CD8-positive, alpha-beta memory T cell (primary cell): Measurements from ENCODE around the gene TIPRL. TPM values are rescaled to one million over a fixed set of nuclear protein-coding genes. Genes with fewer than 3 reads are reported as not detected.
"Not testable (repeated sequence)": the region's sequence is repeated elsewhere in the genome, so short reads cannot be mapped to it uniquely, and the experiment has no call there.

Experiments
- CTCF ChIA-PET: fragments of 350-600 bp; sonication (Branson Sonifier 250); formaldehyde crosslinking; loops from one replicate; lab custom pipeline; 2021; ENCODE audit warnings: antibody characterized with exemption; lab: Charles Lee
- POLR2A ChIA-PET: fragments of 350-600 bp; sonication (Branson Sonifier 250); formaldehyde crosslinking; loops from one replicate; lab custom pipeline; 2021; ENCODE audit warnings: antibody characterized with exemption; lab: Charles Lee
- DNase-seq, 5 donors: peaks; one replicate each; pipeline versions ENCODE4 v3.0.0 to v3.0.0-alpha.2; 2020 to 2022; ENCODE audit warnings: mixed read lengths in 1 of 5
- H3K27ac ChIP-seq: one replicate; pipeline ENCODE4 v1.7.0; 2013; ENCODE audit warnings: low read depth, mild to moderate bottlenecking, low read length, moderate library complexity
- H3K27me3 ChIP-seq: 2 replicates; pipeline ENCODE4 v1.7.0; 2013; ENCODE audit warnings: low read length, mild to moderate bottlenecking; ENCODE audit not compliant: insufficient read depth, poor library complexity, severe bottlenecking
- H3K36me3 ChIP-seq: 2 replicates; pipeline ENCODE4 v1.7.0; 2013; ENCODE audit warnings: mild to moderate bottlenecking, low read length, moderate library complexity; ENCODE audit not compliant: insufficient read depth
- H3K4me1 ChIP-seq: 2 replicates; pipeline ENCODE4 v1.7.0; 2013; ENCODE audit warnings: mild to moderate bottlenecking, low read length, moderate library complexity; ENCODE audit not compliant: insufficient read depth
- H3K4me3 ChIP-seq: 2 replicates; pipeline ENCODE4 v1.7.0; 2013; ENCODE audit warnings: mild to moderate bottlenecking, low read length
- H3K9me3 ChIP-seq: 2 replicates; pipeline ENCODE4 v1.7.0; 2013; ENCODE audit warnings: mild to moderate bottlenecking, low read length
- H3K27ac Mint-ChIP-seq, 8 donors: one replicate each; pipeline ENCODE4 v1.8.0; 2020 to 2021; ENCODE audit warnings: mixed read lengths in 8 of 8, mild to moderate bottlenecking in 6 of 8, inconsistent platforms in 3 of 8, moderate library complexity in 3 of 8
- H3K27me3 Mint-ChIP-seq, 2 donors: one replicate each; pipeline ENCODE4 v1.8.0; 2020 to 2021; ENCODE audit warnings: mixed read lengths in 2 of 2, mild to moderate bottlenecking in 1 of 2, moderate library complexity in 1 of 2
- H3K36me3 Mint-ChIP-seq, 3 donors: one replicate each; pipeline ENCODE4 v1.8.0; 2020 to 2021; ENCODE audit warnings: mixed read lengths in 3 of 3, inconsistent platforms in 1 of 3, mild to moderate bottlenecking in 1 of 3
- H3K4me1 Mint-ChIP-seq, 3 donors: one replicate each; pipeline ENCODE4 v1.8.0; 2020 to 2021; ENCODE audit warnings: mixed read lengths in 3 of 3, inconsistent platforms in 1 of 3, mild to moderate bottlenecking in 1 of 3
- H3K4me3 Mint-ChIP-seq, 7 donors: one replicate each; pipeline ENCODE4 v1.8.0; 2020 to 2021; ENCODE audit warnings: mixed read lengths in 7 of 7, mild to moderate bottlenecking in 6 of 7, moderate library complexity in 4 of 7, inconsistent platforms in 2 of 7
- H3K9me3 Mint-ChIP-seq, 5 donors: one replicate each; pipeline ENCODE4 v1.8.0; 2020 to 2022; ENCODE audit warnings: mixed read lengths in 5 of 5, mild to moderate bottlenecking in 3 of 5, moderate library complexity in 2 of 5, inconsistent platforms in 1 of 5
- polyA plus RNA-seq: library from polyadenylated mRNA; unstranded; fragments of 300-500 nt; fragmentation: Illumina TruSeq; gene quantifications from one replicate; pipeline ENCODE4 v1.2.3, GENCODE V29; 2021
- total RNA-seq, 2 experiments: library from RNA; stranded (reverse); gene quantifications; one replicate each; pipeline ENCODE4 v1.2.3, GENCODE V29; 2021

The TIPRL gene
- total and polyA plus RNA-seq, 3 experiments from 2014 or later = 38.0 to 46.9 (median 41.5) TPM

- Histone ChIP-seq H3K27ac (peak overlapping the region; percentile 97), H3K27me3 (no peaks in the 10 kb centered on the region), H3K9me3 (no peaks in the 10 kb centered on the region), H3K36me3 (no peaks in the 10 kb centered on the region), H3K4me1 (peaks cover 16% of the 10 kb centered on the region), H3K4me3 (peak overlapping the region; percentile 64)
- Mint-ChIP-seq H3K27ac (peak overlapping the region in 1 of 8 donors; percentile 68), H3K9me3 (no peaks in the 10 kb centered on the region), H3K27me3 (peaks cover 5 to 19% of the 10 kb centered on the region in 2 donors), H3K4me1 (peaks cover 8 to 13% (median 12%) of the 10 kb centered on the region in 3 donors), H3K4me3 (no peak overlapping the region), H3K36me3 (peaks cover 0 to 4% (median 0%) of the 10 kb centered on the region in 3 donors)
- CTCF ChIA-PET = interaction anchor here (1.8 kb wide), 1 partner anchor 164 kb away, joined by 5 read pairs; no protein-coding TSS in a partner anchor
- POLR2A ChIA-PET = no interaction called here
- no peak for DNase-seq
Observed at GRCh38 chr1:168178227-168178637, 530 bp upstream of the TIPRL start.

GRCh38 chr1:168179438-168180147 is 831 bp downstream of the TIPRL start:
- Histone ChIP-seq H3K9me3 (no peaks in the 10 kb centered on the region), H3K4me3 (peak overlapping the region; percentile 64), H3K27ac (peak overlapping the region; percentile 97), H3K4me1 (peaks cover 16% of the 10 kb centered on the region), H3K36me3 (no peaks in the 10 kb centered on the region), H3K27me3 (no peaks in the 10 kb centered on the region)
- Mint-ChIP-seq H3K27me3 (peaks cover 3 to 8% of the 10 kb centered on the region in 2 donors), H3K9me3 (no peaks in the 10 kb centered on the region), H3K4me1 (peaks cover 15 to 23% (median 23%) of the 10 kb centered on the region in 3 donors), H3K4me3 (no peak overlapping the region), H3K36me3 (peaks cover 0 to 7% (median 3%) of the 10 kb centered on the region in 3 donors), H3K27ac (no peak overlapping the region)
- ChIA-PET POLR2A (interaction anchor here (0.6 kb wide), 1 partner anchor 45 kb away, joined by 4 read pairs; no protein-coding TSS in a partner anchor), CTCF (interaction anchor here (0.6 to 1.8 kb wide), 3 partner anchors 45 to 162 kb away, joined by 3 to 5 read pairs (median 3); no protein-coding TSS in a partner anchor)
- DNase-seq = peak in 1 of 5 donors; percentile 61

- DNase-seq = no peak
- no peaks in the 10 kb centered on the region for H3K36me3 ChIP-seq
- peak overlapping the region; percentile 97 for H3K27ac ChIP-seq
- H3K4me1 ChIP-seq = peaks cover 16% of the 10 kb centered on the region
- no peak overlapping the region for H3K27ac Mint-ChIP-seq
- peaks cover 0 to 3% of the 10 kb centered on the region in 2 donors for H3K27me3 Mint-ChIP-seq
- H3K4me1 Mint-ChIP-seq = peaks cover 17 to 23% (median 23%) of the 10 kb centered on the region in 3 donors
- no peak overlapping the region for H3K4me3 Mint-ChIP-seq
- H3K36me3 Mint-ChIP-seq = peaks cover 0 to 12% (median 3%) of the 10 kb centered on the region in 3 donors
- CTCF ChIA-PET = interaction anchor here (1.8 kb wide), 1 partner anchor 162 kb away, joined by 5 read pairs; no protein-coding TSS in a partner anchor
- H3K9me3 Mint-ChIP-seq = no peaks in the 10 kb centered on the region
- no peaks in the 10 kb centered on the region for H3K27me3 ChIP-seq
- peak overlapping the region; percentile 64 for H3K4me3 ChIP-seq
- no peaks in the 10 kb centered on the region for H3K9me3 ChIP-seq
- POLR2A ChIA-PET = interaction anchor here (0.6 kb wide), 1 partner anchor 45 kb away, joined by 4 read pairs; no protein-coding TSS in a partner anchor
Observed at GRCh38 chr1:168180148-168180524, 1.4 kb downstream of the TIPRL start.

GRCh38 chr1:168181063-168181720 is 2.4 kb downstream of the TIPRL start:
- Mint-ChIP-seq H3K4me1 (peaks cover 18 to 23% (median 23%) of the 10 kb centered on the region in 3 donors), H3K36me3 (peaks cover 0 to 18% (median 3%) of the 10 kb centered on the region in 3 donors)
- H3K4me3 Mint-ChIP-seq, H3K27ac Mint-ChIP-seq, H3K9me3 ChIP-seq, H3K27me3 ChIP-seq, H3K27me3 Mint-ChIP-seq, H3K36me3 ChIP-seq, DNase-seq, H3K4me3 ChIP-seq, POLR2A ChIA-PET, CTCF ChIA-PET, H3K27ac ChIP-seq, H3K9me3 Mint-ChIP-seq: not testable (repeated sequence)
- peaks cover 16% of the 10 kb centered on the region for H3K4me1 ChIP-seq

- DNase-seq = no peak
- Histone ChIP-seq H3K27ac (no peak overlapping the region), H3K4me1 (no peaks in the 10 kb centered on the region), H3K4me3 (no peak overlapping the region), H3K36me3 (no peaks in the 10 kb centered on the region), H3K27me3 (no peaks in the 10 kb centered on the region), H3K9me3 (no peaks in the 10 kb centered on the region)
- CTCF ChIA-PET = no interaction called here
- H3K36me3 Mint-ChIP-seq = peaks cover 0 to 72% (median 21%) of the 10 kb centered on the region in 3 donors
- H3K4me3 Mint-ChIP-seq = no peak overlapping the region
- no peaks in the 10 kb centered on the region for H3K27me3 Mint-ChIP-seq
- H3K9me3 Mint-ChIP-seq = no peaks in the 10 kb centered on the region
- POLR2A ChIA-PET = no interaction called here
- H3K4me1 Mint-ChIP-seq = peaks cover 13 to 35% (median 32%) of the 10 kb centered on the region in 3 donors
- peak overlapping the region in 1 of 8 donors; percentile 8 for H3K27ac Mint-ChIP-seq
Observed at GRCh38 chr1:168187177-168187576, 8.4 kb downstream of the TIPRL start.

GRCh38 chr1:168190403-168190802 is 11.6 kb downstream of the TIPRL start:
- H3K27me3 ChIP-seq = no peaks in the 10 kb centered on the region
- no peak for DNase-seq
- H3K9me3 ChIP-seq = no peaks in the 10 kb centered on the region
- Mint-ChIP-seq H3K36me3 (peaks cover 0 to 82% (median 22%) of the 10 kb centered on the region in 3 donors), H3K27me3 (no peaks in the 10 kb centered on the region), H3K4me1 (peaks cover 5 to 23% (median 18%) of the 10 kb centered on the region in 3 donors), H3K9me3 (no peaks in the 10 kb centered on the region), H3K4me3 (no peak overlapping the region), H3K27ac (no peak overlapping the region)
- no peak overlapping the region for H3K4me3 ChIP-seq
- CTCF ChIA-PET = interaction anchor here (1.1 to 2.3 kb wide), 2 partner anchors 8 to 27 kb away, joined by 3 to 6 read pairs; no protein-coding TSS in a partner anchor
- peaks cover 11% of the 10 kb centered on the region for H3K36me3 ChIP-seq
- POLR2A ChIA-PET = no interaction called here
- no peaks in the 10 kb centered on the region for H3K4me1 ChIP-seq
- no peak overlapping the region for H3K27ac ChIP-seq

GRCh38 chr1:168195199-168196135 is 16.7 kb downstream of the TIPRL start:
- Mint-ChIP-seq H3K9me3 (no peaks in the 10 kb centered on the region), H3K4me3 (no peak overlapping the region), H3K27ac (peak overlapping the region in 2 of 8 donors; percentile 9 to 13), H3K27me3 (no peaks in the 10 kb centered on the region), H3K36me3 (peaks cover 0 to 75% (median 19%) of the 10 kb centered on the region in 3 donors), H3K4me1 (peaks cover 3 to 11% (median 7%) of the 10 kb centered on the region in 3 donors)
- H3K9me3 ChIP-seq = no peaks in the 10 kb centered on the region
- H3K27ac ChIP-seq = no peak overlapping the region
- no peaks in the 10 kb centered on the region for H3K4me1 ChIP-seq
- ChIA-PET POLR2A (no interaction called here), CTCF (no interaction called here)
- no peak overlapping the region for H3K4me3 ChIP-seq
- no peak for DNase-seq
- peaks cover 28% of the 10 kb centered on the region for H3K36me3 ChIP-seq
- H3K27me3 ChIP-seq = no peaks in the 10 kb centered on the region
